ENCODE data around the gene QRFP. TPM values are rescaled to one million over a fixed set of nuclear protein-coding genes. Genes with fewer than 3 reads are reported as not detected.

The QRFP gene
- polyA plus RNA-seq, 1 donor from 2014 or later: not detected

DNA sequence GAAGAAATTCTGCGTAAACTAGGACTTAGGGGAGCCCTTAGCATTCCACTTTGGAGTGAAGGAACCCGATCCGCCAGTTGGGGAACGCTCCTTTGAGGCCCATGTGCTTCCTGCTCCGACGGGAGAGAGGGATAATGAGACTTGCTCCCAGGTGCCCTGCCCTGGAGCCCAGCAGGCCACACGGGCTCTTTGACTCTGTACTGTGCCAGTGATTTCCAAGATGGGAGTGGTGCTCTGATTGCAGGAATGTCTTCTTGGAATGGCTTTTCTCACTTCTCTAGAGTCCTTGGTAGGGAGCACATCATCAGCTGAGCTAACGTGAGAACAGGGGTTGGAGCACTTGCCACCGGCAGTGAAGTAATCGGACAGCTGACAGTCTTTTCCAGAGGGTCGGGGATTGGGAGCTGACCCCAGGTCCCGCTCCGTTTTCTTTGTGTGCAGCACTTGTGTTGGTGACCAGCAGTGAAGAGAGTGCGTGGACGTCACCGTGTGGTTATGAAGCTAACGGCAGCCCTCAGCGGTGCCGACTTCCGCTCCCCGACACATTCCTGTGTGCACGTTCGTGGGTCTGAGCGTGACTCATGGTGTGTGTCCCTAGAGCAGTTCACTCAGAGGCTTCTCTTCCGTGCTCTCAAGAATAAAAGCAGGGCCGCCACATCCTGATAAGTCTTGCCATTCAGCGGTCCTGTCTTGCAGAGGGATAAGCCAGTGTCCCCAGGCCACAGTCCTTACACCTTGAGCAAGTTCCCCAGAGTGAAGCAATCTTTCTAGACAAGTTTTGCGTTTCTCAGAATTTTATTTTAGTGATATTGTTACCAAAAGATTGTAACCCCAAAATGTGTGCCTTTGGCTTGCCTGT, 35.9 kb downstream of the QRFP start:
- Histone ChIP-seq H3K9me3 (ENCODE audit: low read length) (no peaks in the 10 kb centered on the region), H3F3A (ENCODE audit: insufficient read depth, low read length, poor library complexity, severe bottlenecking) (no peaks in the 10 kb centered on the region), H3K4me3 (ENCODE audit: low read length) (no peak overlapping the region), H2AFZ (ENCODE audit: low read depth, low read length) (no peak overlapping the region), H3K9ac (ENCODE audit: low read length) (no peak overlapping the region), H3K79me2 (replicated peaks; ENCODE audit: insufficient read depth, low read length) (peaks cover 17% of the 10 kb centered on the region), H4K20me1 (ENCODE audit: insufficient read depth) (peaks cover 5% of the 10 kb centered on the region), H3K36me3 (ENCODE audit: insufficient read depth, low read length) (peaks cover 4% of the 10 kb centered on the region), H3K27me3 (ENCODE audit: insufficient read depth, low read depth, low read length) (no peaks in the 10 kb centered on the region), H3K9me2 (ENCODE audit: insufficient read depth, low read length) (no peaks in the 10 kb centered on the region), H3K4me2 (ENCODE audit: low read length) (no peak overlapping the region), H3K27ac (ENCODE audit: low read length) (no peak overlapping the region)
- TF ChIP-seq CTCF (IDR thresholded peaks at IDR 0.05; ENCODE audit: poor library complexity, severe bottlenecking) (no peak), MXI1 (conservative IDR thresholded peaks at IDR 0.05; ENCODE audit: poor library complexity, severe bottlenecking) (no peak), SMC3 (conservative IDR thresholded peaks at IDR 0.05; ENCODE audit: poor library complexity) (no peak), RAD21 (conservative IDR thresholded peaks at IDR 0.05) (no peak), POLR2AphosphoS5 (IDR thresholded peaks at IDR 0.05) (no peak), EZH2 (IDR thresholded peaks at IDR 0.05; ENCODE audit: borderline replicate concordance, insufficient read depth, low read length, poor library complexity, severe bottlenecking) (no peak), TAF1 (IDR thresholded peaks at IDR 0.05; ENCODE audit: low read depth) (no peak), EP300 (conservative IDR thresholded peaks at IDR 0.05; ENCODE audit: poor library complexity, severe bottlenecking) (no peak)
- TF ChIP-seq, protein P1, sequence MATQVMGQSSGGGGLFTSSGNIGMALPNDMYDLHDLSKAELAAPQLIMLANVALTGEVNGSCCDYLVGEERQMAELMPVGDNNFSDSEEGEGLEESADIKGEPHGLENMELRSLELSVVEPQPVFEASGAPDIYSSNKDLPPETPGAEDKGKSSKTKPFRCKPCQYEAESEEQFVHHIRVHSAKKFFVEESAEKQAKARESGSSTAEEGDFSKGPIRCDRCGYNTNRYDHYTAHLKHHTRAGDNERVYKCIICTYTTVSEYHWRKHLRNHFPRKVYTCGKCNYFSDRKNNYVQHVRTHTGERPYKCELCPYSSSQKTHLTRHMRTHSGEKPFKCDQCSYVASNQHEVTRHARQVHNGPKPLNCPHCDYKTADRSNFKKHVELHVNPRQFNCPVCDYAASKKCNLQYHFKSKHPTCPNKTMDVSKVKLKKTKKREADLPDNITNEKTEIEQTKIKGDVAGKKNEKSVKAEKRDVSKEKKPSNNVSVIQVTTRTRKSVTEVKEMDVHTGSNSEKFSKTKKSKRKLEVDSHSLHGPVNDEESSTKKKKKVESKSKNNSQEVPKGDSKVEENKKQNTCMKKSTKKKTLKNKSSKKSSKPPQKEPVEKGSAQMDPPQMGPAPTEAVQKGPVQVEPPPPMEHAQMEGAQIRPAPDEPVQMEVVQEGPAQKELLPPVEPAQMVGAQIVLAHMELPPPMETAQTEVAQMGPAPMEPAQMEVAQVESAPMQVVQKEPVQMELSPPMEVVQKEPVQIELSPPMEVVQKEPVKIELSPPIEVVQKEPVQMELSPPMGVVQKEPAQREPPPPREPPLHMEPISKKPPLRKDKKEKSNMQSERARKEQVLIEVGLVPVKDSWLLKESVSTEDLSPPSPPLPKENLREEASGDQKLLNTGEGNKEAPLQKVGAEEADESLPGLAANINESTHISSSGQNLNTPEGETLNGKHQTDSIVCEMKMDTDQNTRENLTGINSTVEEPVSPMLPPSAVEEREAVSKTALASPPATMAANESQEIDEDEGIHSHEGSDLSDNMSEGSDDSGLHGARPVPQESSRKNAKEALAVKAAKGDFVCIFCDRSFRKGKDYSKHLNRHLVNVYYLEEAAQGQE (IDR thresholded peaks at IDR 0.05; ENCODE audit: borderline replicate concordance): no peak

GRCh38 chr9:130858739-130859705, 37.6 kb downstream of the QRFP start:
- Histone ChIP-seq H3K9me3 (ENCODE audit: low read length) (no peaks in the 10 kb centered on the region), H3K36me3 (ENCODE audit: insufficient read depth, low read length) (peaks cover 8% of the 10 kb centered on the region), H3K27ac (ENCODE audit: low read length) (no peak overlapping the region), H3K9me2 (ENCODE audit: insufficient read depth, low read length) (no peaks in the 10 kb centered on the region), H3K4me3 (ENCODE audit: low read length) (no peak overlapping the region), H3F3A (ENCODE audit: insufficient read depth, low read length, poor library complexity, severe bottlenecking) (no peaks in the 10 kb centered on the region), H3K9ac (ENCODE audit: low read length) (no peak overlapping the region), H4K20me1 (ENCODE audit: insufficient read depth) (peaks cover 5% of the 10 kb centered on the region), H3K4me2 (ENCODE audit: low read length) (no peak overlapping the region), H2AFZ (ENCODE audit: low read depth, low read length) (no peak overlapping the region), H3K27me3 (ENCODE audit: insufficient read depth, low read depth, low read length) (no peaks in the 10 kb centered on the region), H3K79me2 (replicated peaks; ENCODE audit: insufficient read depth, low read length) (peaks cover 17% of the 10 kb centered on the region)
- no peak for TF ChIP-seq TAF1 (IDR thresholded peaks at IDR 0.05; ENCODE audit: low read depth)
- no peak for TF ChIP-seq EZH2 (IDR thresholded peaks at IDR 0.05; ENCODE audit: borderline replicate concordance, insufficient read depth, low read length, poor library complexity, severe bottlenecking)
- TF ChIP-seq MXI1 (conservative IDR thresholded peaks at IDR 0.05; ENCODE audit: poor library complexity, severe bottlenecking): no peak

Data from neural cell (in vitro differentiated cells).